HG03139 (cell line): ENCODE measurements around the gene ZNF79.

Source experiments
- ATAC-seq: cut with Tn5 transposase; IDR thresholded peaks from one replicate; pipeline ENCODE4 v1.9.1; 2021; ENCODE audit not compliant: unreplicated experiment

The ZNF79 gene

GRCh38 chr9:127423934-127424675 is at the start of gene ZNF79:
ZNF79 (plus strand) TSS chr9:127424382; CDS start chr9:127424788, 406 bp downstream.
- ATAC-seq, result peak; percentile 71

GRCh38 chr9:127380479-127380878 is 43.7 kb upstream of the ZNF79 start:
- no peak for ATAC-seq

DNA sequence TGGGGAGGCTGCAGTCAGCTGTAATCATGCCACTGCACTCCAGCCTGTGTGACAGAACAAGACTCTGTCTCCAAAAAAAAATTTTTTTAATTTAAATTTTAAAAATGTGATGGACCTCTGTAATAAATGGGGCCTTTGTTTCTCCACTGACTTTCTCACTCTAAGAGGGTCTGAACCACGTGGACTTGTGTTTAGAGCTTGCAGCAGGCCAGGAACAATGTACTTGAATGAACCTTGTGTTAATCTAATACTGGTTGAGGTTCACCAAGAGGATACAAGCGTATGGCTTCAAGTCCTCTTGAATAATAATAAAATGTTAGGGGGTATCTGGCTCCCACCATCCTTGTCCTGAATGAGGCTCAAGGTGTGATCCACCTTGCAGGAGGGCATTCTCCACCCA is 41.6 kb upstream of the ZNF79 start:
- no peak for ATAC-seq

GRCh38 chr9:127384016-127384730 is 40.0 kb upstream of the ZNF79 start:
- no peak for ATAC-seq

DNA sequence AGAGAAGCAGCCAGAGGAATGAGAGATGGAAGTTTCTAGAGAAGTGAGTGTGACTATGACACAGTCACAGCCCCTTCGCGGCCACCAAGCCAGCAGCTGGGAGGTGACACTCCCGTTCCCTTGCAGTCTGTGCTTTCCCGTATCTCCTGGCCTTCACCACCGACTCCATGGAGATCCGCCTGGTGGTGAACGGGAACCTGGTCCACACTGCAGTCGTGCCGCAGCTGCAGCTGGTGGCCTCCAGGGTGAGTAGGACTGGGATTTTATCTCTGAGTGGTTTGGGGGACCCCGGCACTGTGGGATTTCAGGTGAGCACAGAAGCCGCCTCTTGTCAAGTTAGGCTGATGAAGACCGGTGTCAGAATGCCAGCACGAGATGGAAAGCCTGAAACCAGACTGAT is 39.3 kb upstream of the ZNF79 start:
- ATAC-seq, result no peak

GRCh38 chr9:127386249-127386648 is 37.9 kb upstream of the ZNF79 start:
- no peak for ATAC-seq

DNA sequence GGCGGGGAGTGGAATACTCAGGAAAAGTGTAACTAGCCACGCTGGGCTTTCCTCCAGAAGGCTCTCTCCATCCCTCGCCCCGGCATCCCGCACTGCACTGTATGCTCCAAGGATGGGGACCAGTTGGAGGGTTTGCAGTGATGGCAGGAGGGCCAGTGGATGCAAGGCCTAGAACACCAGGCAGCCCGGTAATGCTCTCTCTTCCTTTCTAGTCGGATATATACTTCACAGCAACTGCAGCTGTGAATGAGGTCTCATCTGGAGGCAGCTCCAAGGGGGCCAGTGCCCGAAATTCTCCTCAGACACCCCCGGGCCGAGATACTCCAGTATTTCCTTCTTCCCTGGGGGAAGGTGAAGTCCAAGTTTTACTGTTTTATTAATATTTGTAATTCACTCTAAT is 37.2 kb upstream of the ZNF79 start:
- ATAC-seq, result no peak

DNA sequence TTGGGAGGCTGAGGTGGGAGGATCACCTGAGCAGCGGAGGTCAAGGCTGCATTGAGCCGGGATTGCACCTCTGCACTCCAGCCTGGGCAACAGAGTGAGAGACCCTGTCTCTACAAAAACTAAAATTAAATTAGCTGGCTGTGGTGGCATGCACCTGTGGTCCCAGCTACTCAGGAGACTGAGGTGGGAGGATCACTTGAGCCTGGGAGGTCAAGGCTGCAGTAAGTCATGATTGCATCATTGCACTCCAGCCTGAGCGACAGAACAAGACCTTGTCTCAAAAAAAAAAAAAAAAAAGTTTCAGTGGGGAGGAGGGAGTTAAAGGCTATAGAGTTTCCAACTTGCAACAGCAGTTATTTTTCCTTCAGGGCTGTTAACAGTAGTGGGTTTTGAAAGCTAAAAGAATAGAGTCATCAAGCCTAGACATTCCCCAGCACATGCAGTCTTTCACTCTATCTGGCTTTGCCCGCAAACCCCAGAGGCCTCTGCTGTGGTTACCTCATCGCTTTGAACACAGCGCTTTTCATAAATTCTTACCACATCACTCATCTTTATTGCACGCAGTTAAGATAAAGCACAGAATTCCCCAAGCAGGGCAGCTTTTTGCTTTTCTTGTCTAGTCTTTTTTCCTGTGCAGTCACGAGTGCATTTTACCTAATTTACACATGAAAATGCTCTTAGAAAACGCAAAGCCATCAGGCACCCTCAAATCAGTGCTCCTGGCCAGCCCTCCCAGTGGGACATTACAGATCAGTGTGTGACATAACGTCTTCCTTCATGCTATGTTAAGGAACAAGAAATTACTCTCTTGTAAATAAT is 35.9 kb upstream of the ZNF79 start:
- ATAC-seq, result peak; percentile 62

GRCh38 chr9:127388856-127389238 is 35.3 kb upstream of the ZNF79 start:
- ATAC-seq, result no peak

DNA sequence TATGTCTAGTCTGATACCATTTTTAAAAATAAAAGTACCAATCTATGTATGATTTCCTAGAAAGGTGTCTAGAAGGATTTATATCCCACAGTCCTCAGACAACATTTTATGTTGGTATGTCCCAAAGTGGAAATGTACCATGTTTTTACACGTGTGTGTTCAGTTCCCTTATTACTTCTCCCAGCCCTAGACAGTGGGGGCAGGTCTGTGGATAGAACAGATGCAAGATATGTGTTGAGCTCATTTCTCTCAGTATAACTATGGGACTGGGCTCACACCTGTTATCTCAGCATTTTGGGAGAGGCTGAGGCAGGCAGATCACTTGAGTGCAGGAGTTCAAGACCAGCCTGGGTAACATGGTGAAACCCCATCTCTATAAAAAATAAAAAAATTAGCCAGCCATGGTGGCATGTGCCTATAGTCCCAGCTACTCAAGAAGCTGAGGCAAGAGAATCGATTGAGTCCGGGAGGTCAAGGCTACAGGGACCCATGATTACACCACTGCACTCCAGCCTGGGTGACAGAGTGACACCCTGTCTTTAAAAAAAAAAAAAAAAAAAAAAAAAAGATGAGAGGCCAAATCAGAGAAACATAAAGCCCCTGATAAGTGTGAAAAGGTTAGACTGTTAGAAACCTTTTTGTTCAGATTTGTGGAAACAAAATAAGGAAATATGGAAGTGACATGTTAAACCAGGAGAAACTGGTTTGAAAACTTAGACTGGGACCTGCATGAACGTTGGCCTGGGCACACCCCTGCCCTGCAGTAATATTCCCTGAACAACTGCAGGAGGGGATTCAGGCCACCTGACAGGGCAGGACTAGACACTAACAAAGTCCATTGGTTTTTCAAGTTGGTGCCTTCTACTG is 34.6 kb upstream of the ZNF79 start:
- no peak for ATAC-seq

DNA sequence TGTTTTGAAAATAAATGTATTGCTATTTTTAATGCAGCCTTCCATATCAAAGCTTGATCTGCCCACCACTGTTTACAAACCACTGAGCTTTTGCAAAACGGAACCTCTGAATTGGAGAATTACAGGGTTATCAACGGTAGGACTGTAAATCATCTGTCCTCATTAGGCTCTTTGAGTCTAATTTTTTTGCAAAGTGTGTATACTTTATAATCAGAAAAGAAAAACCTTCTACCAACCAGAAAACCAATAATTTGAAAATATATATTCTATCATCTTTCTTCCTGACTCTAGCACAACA is 34.0 kb upstream of the ZNF79 start:
- no peak for ATAC-seq

- no peak for ATAC-seq
Observed at GRCh38 chr9:127390563-127390962, 33.6 kb upstream of the ZNF79 start.

DNA sequence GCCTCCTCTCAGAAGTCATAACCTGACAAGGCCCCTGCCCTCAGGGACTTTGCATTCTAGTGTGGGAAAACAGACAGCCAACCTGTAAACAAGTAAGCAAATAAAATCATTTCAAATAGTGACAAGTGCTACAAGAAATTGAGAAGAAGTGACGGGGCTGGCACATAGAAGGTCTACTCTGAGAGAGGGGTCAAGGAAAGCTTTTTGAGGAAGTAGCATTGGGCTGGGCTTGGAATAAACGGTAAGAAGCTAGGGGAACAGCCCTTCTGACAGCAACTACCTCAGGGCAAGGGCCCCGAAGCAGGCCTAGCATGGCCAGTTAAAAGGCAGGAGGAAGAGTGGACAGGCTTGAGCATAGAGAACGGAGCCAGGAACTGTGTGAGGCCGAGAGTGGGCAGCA is 32.0 kb upstream of the ZNF79 start:
- ATAC-seq, result no peak

DNA sequence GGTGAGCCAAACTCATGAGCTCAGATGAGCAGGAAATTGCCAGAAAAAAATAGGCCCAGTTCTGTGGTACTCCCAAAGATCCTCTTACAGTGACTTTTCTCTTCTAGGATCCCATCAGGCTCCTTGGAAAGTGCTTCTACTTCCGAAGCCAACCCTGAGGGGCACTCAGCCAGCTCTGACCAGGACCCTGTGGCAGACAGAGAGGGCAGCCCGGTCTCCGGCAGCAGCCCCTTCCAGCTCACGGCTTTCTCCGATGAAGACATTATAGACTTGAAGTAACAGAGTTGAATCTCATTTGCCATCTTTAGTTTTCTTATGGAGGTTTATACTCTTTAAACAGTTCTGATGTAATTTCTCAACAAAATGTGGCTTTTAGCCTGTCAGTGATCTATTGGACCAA is 31.2 kb upstream of the ZNF79 start:
- ATAC-seq, result no peak

GRCh38 chr9:127393645-127394044 is 30.5 kb upstream of the ZNF79 start:
- no peak for ATAC-seq

DNA sequence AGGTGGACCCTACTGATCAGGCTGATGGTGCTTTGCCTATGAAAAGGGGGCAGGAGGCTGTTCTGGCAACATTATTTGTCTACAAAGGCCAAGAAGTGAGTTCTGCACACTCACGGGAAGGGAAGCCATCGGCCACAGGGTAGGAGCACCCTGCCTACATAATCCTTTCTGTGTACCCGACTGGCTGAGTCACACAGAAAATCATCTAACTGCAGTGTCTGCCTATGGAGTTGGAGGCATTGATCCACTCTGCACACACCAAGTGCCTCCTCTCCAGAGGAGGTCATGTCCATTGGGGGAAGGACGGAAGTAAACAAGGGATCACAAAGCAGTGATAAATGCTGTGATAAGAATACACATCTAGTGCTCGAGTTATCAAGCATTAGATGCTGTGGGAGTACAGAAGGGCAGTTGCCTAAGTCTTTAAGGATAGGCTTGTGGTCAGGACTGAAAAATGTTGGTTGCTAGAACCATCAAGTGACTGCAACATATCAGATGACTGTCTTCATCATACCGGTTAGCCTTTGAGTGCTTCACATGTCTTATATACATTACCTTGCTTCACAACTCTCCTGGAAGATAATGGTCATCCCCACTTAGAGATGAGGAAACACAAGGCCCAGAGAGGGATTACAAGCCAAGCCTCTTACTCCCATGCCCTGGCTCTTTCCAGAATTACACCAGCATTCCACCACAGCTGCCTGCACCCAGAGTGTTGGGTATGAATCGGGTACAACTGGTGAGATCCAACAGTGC is 28.5 kb upstream of the ZNF79 start:
- no peak for ATAC-seq

DNA sequence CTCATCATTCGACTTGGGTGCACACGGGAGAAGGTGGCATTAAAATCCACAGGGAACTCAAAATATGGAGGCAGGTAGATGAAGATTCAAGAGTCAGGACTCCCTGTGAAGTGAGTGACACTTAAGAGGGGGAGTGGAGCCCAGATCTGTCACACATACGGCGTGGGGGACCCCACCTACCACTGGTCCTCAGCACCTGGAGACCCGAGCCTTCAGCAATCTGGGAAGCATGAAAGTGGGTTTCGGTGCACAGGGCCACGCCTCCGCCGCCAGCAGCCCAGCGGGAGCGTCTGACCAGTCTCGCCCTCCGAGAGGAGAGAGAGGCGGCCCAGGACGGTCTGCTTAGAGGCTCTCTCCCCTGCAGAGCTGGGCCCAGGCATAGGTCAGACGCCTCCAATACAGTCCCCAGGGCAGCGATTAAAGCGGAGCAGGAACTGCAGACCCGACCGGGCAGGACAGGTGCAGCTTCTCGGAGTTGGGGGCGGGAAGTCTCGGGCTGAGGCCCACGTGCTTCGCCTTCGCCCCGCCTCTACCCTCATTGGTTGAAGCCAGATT is 27.9 kb upstream of the ZNF79 start:
- no peak for ATAC-seq

- peak; percentile 92 for ATAC-seq
Observed at GRCh38 chr9:127396808-127397645, 27.2 kb upstream of the ZNF79 start, which contains the start of gene SLC2A8. SLC2A8 (plus strand) TSS chr9:127397169; CDS start chr9:127397231, 62 bp downstream.
